Coronary artery (tissue), 2 donors: ENCODE measurements around the gene CCK.

ENCODE experiments used
- DNase-seq: peaks from one replicate; pipeline ENCODE4 v3.0.0-alpha.2; 2017; ENCODE audit warnings: low spot score
- H3K27ac ChIP-seq, 2 donors: fragments of 200-600 bp; sonication (generic); one replicate each; pipeline ENCODE4 v1.5.1; 2016 to 2019
- H3K4me3 ChIP-seq: fragments of 200-600 bp; sonication (generic); 2 replicates; pipeline ENCODE4 v1.5.1; 2016; ENCODE audit warnings: mild to moderate bottlenecking, moderate library complexity
- TF ChIP-seq, protein P1 (sequence below): fragments of 200-600 bp; sonication (generic); IDR thresholded peaks from one replicate; pipeline ENCODE4 v1.5.1; 2019; ENCODE audit warnings: antibody characterized with exemption

Gene CCK, protein sequence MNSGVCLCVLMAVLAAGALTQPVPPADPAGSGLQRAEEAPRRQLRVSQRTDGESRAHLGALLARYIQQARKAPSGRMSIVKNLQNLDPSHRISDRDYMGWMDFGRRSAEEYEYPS

DNA sequence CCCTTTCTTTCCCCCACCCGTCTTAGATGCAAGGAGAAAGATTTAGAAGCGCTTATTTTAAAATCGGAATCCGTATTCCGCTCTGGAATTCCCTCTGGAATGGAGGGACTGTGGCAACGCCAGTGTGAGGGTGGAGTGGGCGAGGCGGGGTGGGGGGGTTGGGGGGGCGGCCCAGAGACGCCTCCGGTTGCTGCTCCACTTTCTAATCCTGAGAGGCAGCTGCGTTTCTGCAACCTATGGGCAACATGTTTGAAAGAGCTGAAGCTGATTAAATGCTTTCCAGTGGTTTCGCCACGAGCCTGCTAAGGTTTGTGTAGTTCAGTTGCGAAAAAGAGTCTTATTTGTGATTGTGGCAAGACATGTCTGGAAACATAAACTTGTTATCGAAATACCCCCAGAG, at the start of gene CCK:
Gene CCK (minus strand): TSS at position 101 of the 400 bp plus-strand sequence. CDS start 2,555 bp downstream, outside the sequence.
- no peak within 1 kb of the TSS for H3K4me3 ChIP-seq
- no peak within 1 kb of the TSS for H3K27ac ChIP-seq
- TF ChIP-seq, protein P1, sequence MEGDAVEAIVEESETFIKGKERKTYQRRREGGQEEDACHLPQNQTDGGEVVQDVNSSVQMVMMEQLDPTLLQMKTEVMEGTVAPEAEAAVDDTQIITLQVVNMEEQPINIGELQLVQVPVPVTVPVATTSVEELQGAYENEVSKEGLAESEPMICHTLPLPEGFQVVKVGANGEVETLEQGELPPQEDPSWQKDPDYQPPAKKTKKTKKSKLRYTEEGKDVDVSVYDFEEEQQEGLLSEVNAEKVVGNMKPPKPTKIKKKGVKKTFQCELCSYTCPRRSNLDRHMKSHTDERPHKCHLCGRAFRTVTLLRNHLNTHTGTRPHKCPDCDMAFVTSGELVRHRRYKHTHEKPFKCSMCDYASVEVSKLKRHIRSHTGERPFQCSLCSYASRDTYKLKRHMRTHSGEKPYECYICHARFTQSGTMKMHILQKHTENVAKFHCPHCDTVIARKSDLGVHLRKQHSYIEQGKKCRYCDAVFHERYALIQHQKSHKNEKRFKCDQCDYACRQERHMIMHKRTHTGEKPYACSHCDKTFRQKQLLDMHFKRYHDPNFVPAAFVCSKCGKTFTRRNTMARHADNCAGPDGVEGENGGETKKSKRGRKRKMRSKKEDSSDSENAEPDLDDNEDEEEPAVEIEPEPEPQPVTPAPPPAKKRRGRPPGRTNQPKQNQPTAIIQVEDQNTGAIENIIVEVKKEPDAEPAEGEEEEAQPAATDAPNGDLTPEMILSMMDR, result no peak
- no peak for DNase-seq

DNA sequence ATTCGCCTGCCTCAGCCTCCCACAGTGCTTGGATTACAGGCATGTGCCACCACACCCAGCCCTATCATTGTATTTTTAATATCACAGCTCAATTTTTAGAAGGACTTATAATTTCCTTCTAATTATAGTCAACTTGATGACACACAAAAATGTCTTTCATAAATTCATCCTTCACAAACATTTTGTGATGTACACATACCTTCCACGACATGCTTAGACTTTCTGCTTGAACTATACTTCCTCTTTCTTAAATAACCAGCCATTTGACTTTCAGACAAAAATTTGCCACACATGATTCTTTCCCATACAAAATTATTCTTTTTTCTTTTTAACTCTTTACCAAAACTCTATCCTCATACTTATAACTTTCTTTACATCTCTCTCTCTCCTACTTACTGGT, 48.4 kb upstream of the CCK start:
- Histone ChIP-seq H3K4me3 (no peak overlapping the region), H3K27ac (no peak overlapping the region)
- no peak for DNase-seq
- TF ChIP-seq, protein P1, result no peak

DNA sequence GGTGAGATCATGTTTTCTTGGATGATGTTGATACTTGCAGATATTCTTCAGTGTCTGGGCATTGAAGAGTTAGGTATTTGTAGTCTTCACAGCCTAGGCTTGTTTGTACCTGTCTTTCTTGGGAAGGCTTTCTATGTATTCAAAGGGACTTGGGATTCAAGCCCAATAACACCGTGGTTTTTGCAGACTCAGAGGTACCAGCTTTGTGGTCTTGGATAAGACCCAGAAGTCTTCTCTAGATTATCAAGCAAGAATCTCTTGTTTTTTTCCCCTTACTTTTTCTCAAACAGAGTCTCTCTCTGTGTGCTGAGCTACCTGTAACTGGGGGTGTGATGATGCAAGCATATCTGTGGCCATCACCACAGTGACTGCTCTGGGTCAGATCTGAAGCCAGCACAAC, 42.7 kb upstream of the CCK start:
- TF ChIP-seq, protein P1, result no peak
- no peak for DNase-seq
- Histone ChIP-seq H3K4me3 (no peak overlapping the region), H3K27ac (no peak overlapping the region)

DNA sequence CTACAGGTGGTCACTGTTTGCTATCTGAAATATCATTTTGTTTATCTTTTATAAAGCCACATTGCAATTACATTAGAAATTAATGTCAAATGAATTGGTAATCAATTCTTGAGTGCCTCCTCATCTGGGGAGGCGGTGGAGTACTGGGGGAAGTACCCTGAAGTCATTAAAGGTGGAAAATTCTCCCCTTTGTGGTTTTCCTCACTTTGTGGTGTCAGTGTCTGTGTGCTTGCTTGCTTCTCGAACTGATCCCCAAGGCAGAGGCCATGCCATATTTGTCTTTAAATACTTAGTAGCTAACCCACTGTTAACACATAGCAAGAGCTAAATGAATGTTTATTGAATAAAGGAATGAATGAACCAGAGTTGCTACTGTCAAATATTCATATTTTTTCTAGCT, 40.5 kb upstream of the CCK start:
- Histone ChIP-seq H3K27ac (no peak overlapping the region), H3K4me3 (no peak overlapping the region)
- TF ChIP-seq, protein P1, result no peak
- DNase-seq, result no peak

DNA sequence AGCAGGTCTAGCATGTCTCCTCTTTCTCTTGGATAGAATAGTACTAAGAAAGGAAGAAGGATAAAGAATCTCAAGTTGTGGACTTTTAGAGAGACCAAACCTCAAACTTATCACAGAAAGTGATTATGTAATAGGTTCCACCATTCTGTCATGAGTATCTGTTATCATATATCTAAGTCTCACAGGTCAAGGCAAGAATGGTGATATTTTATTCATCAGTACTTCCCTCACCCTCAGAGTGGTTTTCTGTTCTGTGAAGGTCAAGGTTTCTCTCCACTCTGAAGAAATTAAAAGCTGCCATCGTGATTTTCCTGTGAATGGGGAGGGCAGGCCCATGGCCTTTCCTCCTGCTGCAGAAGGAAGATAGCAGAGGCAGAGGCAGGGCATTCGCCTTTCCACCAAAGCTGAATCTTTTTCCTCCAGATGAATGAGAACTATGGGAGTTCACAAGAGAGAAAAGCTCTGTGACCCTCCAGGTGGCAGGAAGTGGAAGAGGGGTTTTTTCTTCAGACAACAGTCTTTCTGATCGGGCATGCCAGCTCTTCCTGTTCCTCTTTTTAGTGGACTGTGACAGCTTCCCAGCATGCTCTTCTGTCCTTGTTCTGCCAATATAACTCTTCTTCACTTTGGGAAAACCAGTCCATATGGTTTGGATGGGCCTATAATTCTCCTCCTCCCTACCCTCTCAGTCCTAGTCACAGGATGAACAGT, 37.1 kb upstream of the CCK start:
- no peak overlapping the region for H3K4me3 ChIP-seq
- TF ChIP-seq, protein P1, result no peak
- no peak overlapping the region for H3K27ac ChIP-seq
- DNase-seq, result no peak

DNA sequence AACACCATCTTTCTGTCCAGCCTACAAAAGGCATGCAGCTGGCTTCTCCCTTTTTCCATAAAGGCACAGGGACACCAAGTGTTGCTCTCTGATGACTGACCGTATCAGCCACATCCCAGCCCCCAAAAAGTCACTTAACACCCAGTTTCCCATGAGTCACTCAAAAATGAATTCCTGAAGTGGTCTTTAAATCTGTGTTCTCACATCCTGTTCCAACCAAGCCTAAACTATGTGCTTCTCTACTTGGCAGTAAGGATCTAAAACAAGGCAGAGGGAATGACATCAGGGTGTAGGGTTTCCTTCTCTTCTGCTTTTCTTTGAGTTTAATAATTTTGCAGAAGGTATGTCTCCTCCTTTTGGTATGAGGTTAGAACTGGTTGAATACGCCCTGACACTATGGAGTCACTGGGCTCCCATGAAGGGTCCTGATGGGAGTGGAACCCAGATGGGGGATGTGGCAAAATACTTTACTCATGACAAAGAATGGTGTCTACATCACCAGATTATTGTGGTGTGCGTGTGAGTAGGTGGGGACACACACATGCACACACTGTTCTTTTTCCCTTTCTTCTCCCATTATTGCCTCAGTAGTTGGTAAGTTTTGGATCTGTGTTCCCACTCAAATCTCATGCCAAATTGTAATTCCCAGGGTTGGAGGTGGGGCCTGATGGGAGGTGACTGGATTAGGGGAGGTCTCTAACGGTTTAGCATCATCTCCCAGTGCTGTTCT, 35.6 kb upstream of the CCK start:
- no peak overlapping the region for H3K4me3 ChIP-seq
- no peak overlapping the region for H3K27ac ChIP-seq
- TF ChIP-seq, protein P1, result no peak
- no peak for DNase-seq
